ENCODE results near the gene RIN3.

DNA sequence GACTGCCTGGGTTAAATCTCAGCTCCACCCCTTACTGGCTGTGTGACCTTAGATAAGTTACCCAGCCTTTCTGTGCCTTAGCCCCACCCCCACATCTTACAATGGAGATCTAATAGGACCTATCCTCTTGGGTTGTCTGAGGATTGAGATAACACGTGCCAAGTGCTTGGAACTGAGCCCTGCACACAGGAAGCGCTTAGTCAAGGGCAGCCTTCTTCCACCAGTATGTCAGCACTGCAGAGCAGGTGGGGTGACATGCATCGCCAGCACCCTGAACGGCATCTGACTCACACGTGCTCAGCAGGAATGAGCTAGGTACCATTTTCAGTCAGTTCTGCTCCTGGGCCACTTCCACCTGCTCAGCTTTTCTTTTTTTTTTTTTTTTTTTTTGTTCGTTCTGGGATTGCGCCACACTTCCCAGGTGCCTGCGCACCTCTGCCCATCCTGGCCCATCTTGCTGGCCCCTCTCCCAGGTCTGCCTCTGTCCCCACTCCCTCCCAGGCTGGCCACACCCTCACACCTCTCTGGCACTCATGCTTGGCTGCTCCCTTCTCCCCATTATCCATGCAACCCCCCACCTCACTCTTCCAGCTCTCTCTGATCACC is 215.3 kb downstream of the RIN3 start:
- TF ChIP-seq, protein P1, sequence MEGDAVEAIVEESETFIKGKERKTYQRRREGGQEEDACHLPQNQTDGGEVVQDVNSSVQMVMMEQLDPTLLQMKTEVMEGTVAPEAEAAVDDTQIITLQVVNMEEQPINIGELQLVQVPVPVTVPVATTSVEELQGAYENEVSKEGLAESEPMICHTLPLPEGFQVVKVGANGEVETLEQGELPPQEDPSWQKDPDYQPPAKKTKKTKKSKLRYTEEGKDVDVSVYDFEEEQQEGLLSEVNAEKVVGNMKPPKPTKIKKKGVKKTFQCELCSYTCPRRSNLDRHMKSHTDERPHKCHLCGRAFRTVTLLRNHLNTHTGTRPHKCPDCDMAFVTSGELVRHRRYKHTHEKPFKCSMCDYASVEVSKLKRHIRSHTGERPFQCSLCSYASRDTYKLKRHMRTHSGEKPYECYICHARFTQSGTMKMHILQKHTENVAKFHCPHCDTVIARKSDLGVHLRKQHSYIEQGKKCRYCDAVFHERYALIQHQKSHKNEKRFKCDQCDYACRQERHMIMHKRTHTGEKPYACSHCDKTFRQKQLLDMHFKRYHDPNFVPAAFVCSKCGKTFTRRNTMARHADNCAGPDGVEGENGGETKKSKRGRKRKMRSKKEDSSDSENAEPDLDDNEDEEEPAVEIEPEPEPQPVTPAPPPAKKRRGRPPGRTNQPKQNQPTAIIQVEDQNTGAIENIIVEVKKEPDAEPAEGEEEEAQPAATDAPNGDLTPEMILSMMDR (IDR thresholded peaks at IDR 0.05; ENCODE audit: insufficient read depth, low read depth, low read length), result no peak
- TF ChIP-seq EZH2 (IDR thresholded peaks at IDR 0.05; ENCODE audit: insufficient read depth, low read length), result no peak

Measured in astrocyte (in vitro differentiated cells and primary cell).